ENCODE measurements around the gene SUCO. TPM values are rescaled to one million over a fixed set of nuclear protein-coding genes. Genes with fewer than 3 reads are reported as not detected.
A peak's percentile ranks its signal among the peaks of the same experiment; 100 is the strongest.

Gene SUCO
- total RNA-seq, 1 donor from 2014 or later = 120 TPM

- no peak for TF ChIP-seq CTCF (IDR thresholded peaks at IDR 0.05; ENCODE audit: unreplicated experiment)
- Mint-ChIP-seq H3K4me1 (peaks cover 57% of the 10 kb centered on the region), H3K4me3 (no peak overlapping the region), H3K9me3 (no peaks in the 10 kb centered on the region), H3K27me3 (ENCODE audit: low read depth) (no peaks in the 10 kb centered on the region), H3K36me3 (no peaks in the 10 kb centered on the region), H3K27ac (peak overlapping the region; percentile 28)
- DNase-seq (ENCODE audit: low spot score in 2 of 2, unreplicated experiment in 2 of 2) = no peak
These were observed 7.7 kb downstream of the SUCO start for GRCh38 chr1:172540635-172541034.

DNA sequence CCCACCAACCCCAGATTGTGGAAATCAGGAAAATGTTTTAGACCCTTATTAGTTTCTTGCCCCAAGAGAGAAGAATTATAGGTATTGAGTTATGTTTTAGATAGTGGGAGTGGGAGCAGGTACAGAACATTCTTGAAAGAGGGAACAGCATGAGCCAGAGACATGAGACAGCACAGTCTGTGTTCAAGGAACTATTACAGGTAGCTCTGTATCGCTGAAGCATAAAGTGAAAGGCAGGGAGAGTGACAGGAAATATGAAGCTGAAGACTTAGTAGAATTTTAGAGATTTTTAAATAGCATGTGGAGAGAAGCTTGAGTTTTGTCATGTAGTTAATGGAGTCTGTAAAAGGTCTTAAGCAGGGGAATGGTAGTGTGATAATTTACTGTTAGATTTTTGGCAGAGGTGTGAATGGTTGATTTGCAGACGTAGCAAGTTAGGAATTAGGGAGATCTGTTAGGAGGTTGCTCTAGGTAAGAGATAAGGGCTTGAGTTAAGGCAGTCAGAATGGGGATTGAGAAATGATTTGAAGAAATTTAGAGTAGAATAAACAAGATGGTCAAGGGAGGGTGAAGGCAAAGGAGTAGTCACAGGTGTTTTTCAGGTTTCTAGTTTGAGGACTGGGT, 11.6 kb downstream of the SUCO start:
- no peaks in the 10 kb centered on the region for H3K27me3 Mint-ChIP-seq (ENCODE audit: low read depth)
- peaks cover 51% of the 10 kb centered on the region for H3K4me1 Mint-ChIP-seq
- no peak for DNase-seq (ENCODE audit: low spot score in 2 of 2, unreplicated experiment in 2 of 2)
- H3K4me3 Mint-ChIP-seq = no peak overlapping the region
- TF ChIP-seq CTCF (IDR thresholded peaks at IDR 0.05; ENCODE audit: unreplicated experiment) = no peak
- H3K27ac Mint-ChIP-seq = no peak overlapping the region
- no peaks in the 10 kb centered on the region for H3K36me3 Mint-ChIP-seq
- no peaks in the 10 kb centered on the region for H3K9me3 Mint-ChIP-seq

DNA sequence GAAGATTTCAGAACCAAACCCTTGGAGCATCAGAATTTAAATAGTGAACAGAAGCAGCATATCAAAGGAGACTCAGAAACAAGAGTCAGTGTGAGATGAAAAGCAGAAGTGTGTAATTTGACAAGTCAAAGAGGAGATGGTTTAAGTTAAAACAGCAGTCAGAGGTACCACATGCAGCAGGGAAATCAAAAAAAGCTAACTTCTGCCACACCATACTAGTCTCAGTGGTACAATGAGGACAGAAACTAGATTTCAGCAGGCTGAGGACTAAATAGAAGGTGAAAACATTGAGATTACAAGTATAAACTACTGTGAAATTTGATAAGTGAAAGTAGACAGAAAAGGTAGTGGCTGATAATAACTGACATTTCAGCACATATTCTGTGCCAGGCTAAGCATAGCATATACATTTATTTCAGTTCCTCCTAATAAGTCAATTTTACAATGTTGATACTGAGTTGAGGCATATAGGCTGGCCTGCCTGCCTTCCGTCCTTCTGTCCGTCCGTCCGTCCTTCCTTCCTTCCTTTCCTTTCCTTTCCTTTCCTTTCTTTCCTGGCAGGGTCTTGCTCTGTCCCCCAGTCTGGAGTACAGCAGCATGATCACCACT, 12.6 kb downstream of the SUCO start:
- TF ChIP-seq CTCF (IDR thresholded peaks at IDR 0.05; ENCODE audit: unreplicated experiment) = no peak
- H3K4me3 Mint-ChIP-seq = no peak overlapping the region
- no peaks in the 10 kb centered on the region for H3K9me3 Mint-ChIP-seq
- H3K27me3 Mint-ChIP-seq (ENCODE audit: low read depth) = no peaks in the 10 kb centered on the region
- no peak overlapping the region for H3K27ac Mint-ChIP-seq
- no peaks in the 10 kb centered on the region for H3K36me3 Mint-ChIP-seq
- peaks cover 53% of the 10 kb centered on the region for H3K4me1 Mint-ChIP-seq
- no peak for DNase-seq (ENCODE audit: low spot score in 2 of 2, unreplicated experiment in 2 of 2)

DNA sequence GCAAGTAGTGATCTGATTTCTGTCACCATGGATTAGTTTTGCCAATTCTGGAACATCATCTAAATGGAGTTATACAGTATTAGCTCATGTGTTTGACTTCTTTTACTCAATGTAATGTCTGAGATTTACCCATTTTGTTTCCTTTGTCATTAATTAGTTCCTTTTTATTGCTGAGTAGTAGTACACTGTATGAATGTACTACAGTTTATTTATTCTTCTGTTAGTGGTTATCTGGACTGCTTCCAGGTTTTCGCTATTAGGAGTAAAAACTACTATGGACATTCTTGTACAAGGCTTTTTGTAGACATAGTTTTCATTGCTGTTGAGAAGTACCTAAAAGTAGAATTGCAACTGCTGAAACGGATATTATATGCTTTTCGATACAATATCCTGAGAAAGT, 14.1 kb downstream of the SUCO start:
- no peak overlapping the region for H3K4me3 Mint-ChIP-seq
- H3K9me3 Mint-ChIP-seq = no peaks in the 10 kb centered on the region
- no peaks in the 10 kb centered on the region for H3K27me3 Mint-ChIP-seq (ENCODE audit: low read depth)
- no peak for DNase-seq (ENCODE audit: low spot score in 2 of 2, unreplicated experiment in 2 of 2)
- peak overlapping the region; percentile 4 for H3K27ac Mint-ChIP-seq
- no peaks in the 10 kb centered on the region for H3K36me3 Mint-ChIP-seq
- H3K4me1 Mint-ChIP-seq = peaks cover 56% of the 10 kb centered on the region
- no peak for TF ChIP-seq CTCF (IDR thresholded peaks at IDR 0.05; ENCODE audit: unreplicated experiment)

DNA sequence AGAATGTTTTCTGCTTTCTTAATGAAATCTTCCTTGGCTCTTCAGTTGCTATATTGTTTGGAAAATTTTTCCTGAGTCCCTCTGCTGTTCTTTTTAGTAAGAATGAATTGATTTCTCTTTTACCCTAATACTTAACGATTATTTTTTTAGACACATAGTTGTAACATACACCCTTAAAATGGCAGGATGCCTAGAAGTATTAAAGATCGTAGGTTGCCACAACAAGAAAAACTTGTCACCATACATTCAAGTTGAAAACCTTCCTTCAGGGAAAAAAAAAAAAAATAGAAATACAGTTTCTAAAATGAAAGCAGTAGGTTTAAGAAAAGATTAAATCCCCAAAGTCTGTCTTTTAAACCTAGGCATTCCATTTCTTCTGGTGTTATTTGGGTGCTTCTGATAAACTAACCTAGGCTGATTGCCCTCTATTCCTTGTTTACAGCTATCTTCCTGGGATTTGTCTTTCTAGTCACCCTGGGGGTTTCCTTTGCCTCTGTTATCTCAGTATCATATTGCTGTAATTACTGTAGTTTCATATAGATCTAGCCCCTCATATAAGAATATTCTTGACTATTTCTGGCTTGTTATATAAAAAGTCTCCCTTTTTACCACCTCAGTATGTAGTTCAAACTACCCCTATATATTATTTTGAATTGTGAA, 16.8 kb downstream of the SUCO start:
- no peaks in the 10 kb centered on the region for H3K9me3 Mint-ChIP-seq
- TF ChIP-seq CTCF (IDR thresholded peaks at IDR 0.05; ENCODE audit: unreplicated experiment) = no peak
- DNase-seq (ENCODE audit: low spot score in 2 of 2, unreplicated experiment in 2 of 2) = no peak
- no peak overlapping the region for H3K4me3 Mint-ChIP-seq
- peaks cover 49% of the 10 kb centered on the region for H3K4me1 Mint-ChIP-seq
- H3K27ac Mint-ChIP-seq = peak overlapping the region; percentile 77
- H3K36me3 Mint-ChIP-seq = no peaks in the 10 kb centered on the region
- H3K27me3 Mint-ChIP-seq (ENCODE audit: low read depth) = no peaks in the 10 kb centered on the region
